ENCODE measurements around the gene SLC35F6. TPM values are rescaled to one million over a fixed set of nuclear protein-coding genes. Genes with fewer than 3 reads are reported as not detected.

Gene SLC35F6
- total and polyA plus RNA-seq, 12 donors: 13.2 to 36.2 (median 21.3) TPM

- intact Hi-C loops (cut with DNase I): no loop called here
- H3K36me3 ChIP-seq: no peaks in the 10 kb centered on the region
- TF ChIP-seq CTCF (IDR thresholded peaks at IDR 0.05): no peak
- ATAC-seq (no peak), DNase-seq (no peak)
- H3K4me1 ChIP-seq: peaks cover 0 to 9% (median 0%) of the 10 kb centered on the region in 9 donors
- H3K27ac ChIP-seq: no peak overlapping the region
- WGBS, 2 donors: 94 to 99% methylated on average over 3 of the region's 3 CpGs
- H3K9me3 ChIP-seq: no peaks in the 10 kb centered on the region
- H3K4me3 ChIP-seq: no peak overlapping the region
- peaks cover 0 to 12% (median 5%) of the 10 kb centered on the region in 7 donors for H3K27me3 ChIP-seq
Measured at GRCh38 chr2:26809211-26809610, 45.1 kb downstream of the SLC35F6 start.

GRCh38 chr2:26809876-26810577, 45.9 kb downstream of the SLC35F6 start:
- 52 to 54% methylated on average over 6 of the region's 6 CpGs for WGBS, 2 donors
- H3K9me3 ChIP-seq: no peaks in the 10 kb centered on the region
- DNase-seq: no peak
- peak in 5 of 8 donors; percentile 21 to 69 (median 35) for ATAC-seq
- H3K36me3 ChIP-seq: no peaks in the 10 kb centered on the region
- H3K27me3 ChIP-seq: peaks cover 0 to 16% (median 5%) of the 10 kb centered on the region in 7 donors
- H3K27ac ChIP-seq: no peak overlapping the region
- peaks cover 0 to 9% (median 0%) of the 10 kb centered on the region in 9 donors for H3K4me1 ChIP-seq
- no peak for TF ChIP-seq CTCF (IDR thresholded peaks at IDR 0.05)
- intact Hi-C loops (cut with DNase I): no loop called here
- H3K4me3 ChIP-seq: no peak overlapping the region

GRCh38 chr2:26811261-26811660, 47.2 kb downstream of the SLC35F6 start:
- ATAC-seq: no peak
- no peak for TF ChIP-seq CTCF (IDR thresholded peaks at IDR 0.05)
- no peak overlapping the region for H3K4me3 ChIP-seq
- no peak for DNase-seq
- H3K4me1 ChIP-seq: peaks cover 0 to 9% (median 0%) of the 10 kb centered on the region in 9 donors
- H3K27me3 ChIP-seq: peaks cover 0 to 28% (median 6%) of the 10 kb centered on the region in 7 donors
- 74 to 83% methylated on average over 8 of the region's 8 CpGs for WGBS, 2 donors
- H3K27ac ChIP-seq: no peak overlapping the region
- H3K9me3 ChIP-seq: no peaks in the 10 kb centered on the region
- no peaks in the 10 kb centered on the region for H3K36me3 ChIP-seq
- intact Hi-C loops (cut with DNase I): no loop called here

- intact Hi-C loops (cut with DNase I): no loop called here
- Histone ChIP-seq H3K4me1 (peaks cover 0 to 9% (median 0%) of the 10 kb centered on the region in 9 donors), H3K27ac (no peak overlapping the region), H3K27me3 (peaks cover 0 to 35% (median 6%) of the 10 kb centered on the region in 7 donors), H3K4me3 (no peak overlapping the region), H3K36me3 (no peaks in the 10 kb centered on the region), H3K9me3 (no peaks in the 10 kb centered on the region)
- no peak for TF ChIP-seq CTCF (IDR thresholded peaks at IDR 0.05)
- no peak for ATAC-seq
- DNase-seq: no peak
- 75 to 78% methylated on average over 14 of the region's 14 CpGs for WGBS, 2 donors
Measured at GRCh38 chr2:26811791-26812694, 48.0 kb downstream of the SLC35F6 start.

Data from heart right ventricle (tissue), 16 donors.